ENCODE measurements around the gene DDAH1.
A peak's percentile ranks its signal among the peaks of the same experiment; 100 is the strongest.
"Not testable (repeated sequence)": the region's sequence is repeated elsewhere in the genome, so short reads cannot be mapped to it uniquely, and the experiment has no call there.

DDAH1 gene

DNA sequence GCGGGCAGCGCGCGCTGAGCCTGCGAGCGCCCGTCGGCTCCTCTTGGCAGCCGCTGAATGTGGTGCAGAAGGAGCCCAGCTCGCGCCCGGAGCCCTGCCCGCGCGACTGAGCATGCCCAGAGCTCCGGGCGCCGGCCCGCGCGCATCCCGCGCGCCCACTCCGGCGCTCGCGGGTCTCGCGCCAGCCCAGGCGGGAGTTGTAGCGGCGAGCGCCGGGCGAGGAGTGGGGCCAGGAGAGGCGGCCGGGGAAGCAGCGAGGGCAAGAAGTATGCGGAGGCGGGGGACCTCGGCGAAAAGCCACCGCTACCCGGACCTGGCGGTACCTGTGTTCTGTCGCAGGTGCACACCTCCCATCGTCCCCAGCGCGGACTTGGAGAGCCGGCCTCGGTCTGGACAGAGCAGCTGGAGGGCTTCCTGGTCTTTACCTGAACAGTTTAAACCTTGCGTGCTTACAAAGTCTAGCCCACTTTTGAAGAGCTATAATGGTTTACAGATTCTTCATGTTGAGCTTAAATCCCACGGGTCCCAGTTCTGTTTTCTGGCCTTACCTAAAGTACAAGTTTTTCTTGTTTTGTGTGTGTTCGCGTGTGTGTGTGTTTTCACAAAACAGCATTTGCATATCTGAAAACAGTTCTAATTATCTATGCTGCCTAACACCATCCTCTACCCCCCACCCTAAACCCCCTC is at the start of gene DDAH1:
DDAH1 (minus strand) TSS at position 61 of the 687 bp plus-strand sequence. CDS start 114 bp downstream, outside the sequence.
- peak within 1 kb of the TSS; percentile 47 for H3K4me3 ChIP-seq (ENCODE audit: low read length)
- no peak for TF ChIP-seq CTCF (IDR thresholded peaks at IDR 0.05; ENCODE audit: insufficient read depth, low read depth, low read length, missing control alignments)
- DNase-seq (ENCODE audit: low read depth) = peak; percentile 60

GRCh38 chr1:85513998-85514397 is 49.0 kb upstream of the DDAH1 start:
- H3K4me3 ChIP-seq (ENCODE audit: low read length); DNase-seq (ENCODE audit: low read depth): not testable (repeated sequence)

GRCh38 chr1:85504417-85504816 is 39.5 kb upstream of the DDAH1 start:
- no peak for DNase-seq (ENCODE audit: low read depth)

DNA sequence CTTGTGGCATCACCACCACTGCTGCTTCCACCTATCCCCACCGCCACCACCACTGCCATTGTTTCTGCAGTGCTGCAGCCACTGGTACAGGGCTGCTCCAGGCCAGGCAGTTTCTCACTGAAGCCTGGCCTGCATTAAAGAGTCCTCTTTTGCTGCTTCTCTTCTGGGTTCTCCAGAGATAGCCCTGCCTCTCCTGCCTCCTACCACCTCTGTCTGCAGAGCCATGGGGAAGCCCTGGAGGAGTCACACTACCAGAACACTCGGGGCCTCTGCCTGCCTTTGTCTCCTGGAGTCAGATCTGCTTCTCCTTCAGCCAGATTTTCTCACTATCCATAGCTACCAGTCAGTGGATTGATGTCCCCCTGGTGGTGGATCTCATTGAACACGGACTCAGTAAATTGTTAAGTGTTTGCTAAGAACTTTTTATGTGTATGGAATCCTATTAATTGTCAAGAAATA is 37.7 kb upstream of the DDAH1 start:
- DNase-seq (ENCODE audit: low read depth) = peak; percentile 71
- peak; percentile 54 for TF ChIP-seq CTCF (IDR thresholded peaks at IDR 0.05; ENCODE audit: insufficient read depth, low read depth, low read length, missing control alignments)
- no peak overlapping the region for H3K4me3 ChIP-seq (ENCODE audit: low read length)

More at GRCh38 chr1:85504417-85504816, 39.5 kb upstream of the DDAH1 start:
- no peak for TF ChIP-seq CTCF (IDR thresholded peaks at IDR 0.05; ENCODE audit: insufficient read depth, low read depth, low read length, missing control alignments)
- no peak overlapping the region for H3K4me3 ChIP-seq (ENCODE audit: low read length)

- peak; percentile 18 for DNase-seq (ENCODE audit: low read depth)
- no peak for TF ChIP-seq CTCF (IDR thresholded peaks at IDR 0.05; ENCODE audit: insufficient read depth, low read depth, low read length, missing control alignments)
- H3K4me3 ChIP-seq (ENCODE audit: low read length) = no peak overlapping the region
Measured at GRCh38 chr1:85502171-85502570, 37.2 kb upstream of the DDAH1 start.

DNA sequence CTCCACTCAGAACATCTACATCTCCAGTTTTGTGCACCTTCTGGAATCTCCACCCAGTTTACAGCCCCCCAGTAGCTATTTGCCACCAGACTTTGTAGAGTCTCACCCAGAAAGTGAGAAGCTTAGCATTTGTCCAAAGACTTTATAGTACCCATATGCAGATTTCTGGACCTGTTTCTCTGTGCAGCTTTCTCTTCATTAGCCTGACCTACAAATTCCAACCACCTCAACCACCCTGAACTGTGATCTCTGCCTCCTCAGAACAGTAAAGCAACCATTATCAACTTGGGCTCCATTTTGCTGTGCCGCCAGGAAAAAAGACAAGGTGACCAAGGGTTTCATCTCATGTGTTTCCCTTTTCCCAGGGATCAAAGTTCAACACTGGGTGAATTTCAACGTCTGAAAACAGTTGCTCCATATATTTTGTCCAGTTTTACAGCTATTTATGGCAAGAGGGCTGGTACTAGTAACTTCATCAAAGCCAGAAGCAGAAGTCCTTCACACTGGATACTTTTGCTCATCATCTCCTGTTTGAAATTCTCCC is 36.5 kb upstream of the DDAH1 start:
- TF ChIP-seq CTCF (IDR thresholded peaks at IDR 0.05; ENCODE audit: insufficient read depth, low read depth, low read length, missing control alignments) = no peak
- no peak for DNase-seq (ENCODE audit: low read depth)
- H3K4me3 ChIP-seq (ENCODE audit: low read length) = no peak overlapping the region

- no peak overlapping the region for H3K4me3 ChIP-seq (ENCODE audit: low read length)
- no peak for DNase-seq (ENCODE audit: low read depth)
- TF ChIP-seq CTCF (IDR thresholded peaks at IDR 0.05; ENCODE audit: insufficient read depth, low read depth, low read length, missing control alignments) = no peak
Measured at GRCh38 chr1:85496941-85497582, 32.1 kb upstream of the DDAH1 start.

Measured in epithelial cell of esophagus (primary cell).